H1 (cell line): Measurements from ENCODE around the gene EXTL2. TPM values are rescaled to one million over a fixed set of nuclear protein-coding genes. Genes with fewer than 3 reads are reported as not detected.

Experiments
- HDAC2 ChIP-seq, 2 experiments: fragments of 300-600 bp in 1 of 2; sonication (generic) in 1 of 2; IDR thresholded peaks; 2 replicates each; pipeline ENCODE4 v1.6.1; 2011 to 2012; ENCODE audit warnings: low read depth in 2 of 2, low read length in 2 of 2, mild to moderate bottlenecking in 2 of 2, moderate library complexity in 2 of 2, borderline replicate concordance in 1 of 2, inconsistent platforms in 1 of 2
- KDM4A ChIP-seq: IDR thresholded peaks from one replicate; pipeline ENCODE4 v1.7.1; 2012; ENCODE audit warnings: low read depth, mild to moderate bottlenecking, moderate library complexity, low read length, inconsistent platforms; ENCODE audit not compliant: severe bottlenecking
- PHF8 ChIP-seq: fragments of 200-600 bp; sonication (generic); conservative IDR thresholded peaks from 2 replicates; pipeline ENCODE4 v1.7.1; 2012; ENCODE audit warnings: low read depth, mild to moderate bottlenecking, inconsistent platforms, low read length, moderate library complexity
- POLR2A ChIP-seq, 2 experiments: IDR thresholded peaks; 1 replicate in 1 of 2; 2 replicates in 1 of 2; pipeline ENCODE4 v1.6.1; 2011; ENCODE audit warnings: low read depth in 2 of 2, low read length in 2 of 2, mild to moderate bottlenecking in 2 of 2; ENCODE audit errors: control extremely low read depth in 1 of 2
- RBBP5 ChIP-seq: IDR thresholded peaks from 2 replicates; pipeline ENCODE4 v1.7.1; 2012; ENCODE audit warnings: low read depth, mild to moderate bottlenecking, inconsistent platforms, low read length, moderate library complexity, borderline replicate concordance
- SAP30 ChIP-seq: fragments of 300-600 bp; sonication (generic); IDR thresholded peaks from 2 replicates; pipeline ENCODE4 v1.7.1; 2012; ENCODE audit warnings: low read length, moderate library complexity, mild to moderate bottlenecking, inconsistent platforms; ENCODE audit not compliant: insufficient read depth, insufficient replicate concordance
- SP2 ChIP-seq: IDR thresholded peaks from 2 replicates; pipeline ENCODE4 v1.6.1; 2012; ENCODE audit warnings: mild to moderate bottlenecking, low read length, inconsistent platforms
- TEAD4 ChIP-seq: IDR thresholded peaks from 2 replicates; pipeline ENCODE4 v1.6.1; 2012; ENCODE audit warnings: low read depth, low read length, inconsistent platforms, mixed read lengths
- USF2 ChIP-seq: IDR thresholded peaks from 2 replicates; pipeline ENCODE4 v1.6.1; 2011; ENCODE audit warnings: low read length, improper control_type of control experiment
- polyA plus RNA-seq, 7 experiments: library from polyadenylated mRNA; depleted of rRNA in 3 of 7; stranded (reverse) in 5 of 7; unstranded in 2 of 7; fragments of >200 nt in 5 of 7; fragments of 200-250 nt in 2 of 7; gene quantifications; 1 replicate in 5 of 7; 2 replicates in 1 of 7; 4 replicates in 1 of 7; pipeline versions ENCODE4 v1.2.1 to v1.2.3, GENCODE V29; 2011 to 2013; ENCODE audit warnings: missing spikeins in 2 of 7, mixed read lengths in 2 of 7
- total RNA-seq: library from RNA; stranded (reverse); fragmentation: NEBNext Ultra II Directional; extraction: Animal tissue kit (Norgen Biotek cat#: 25700); gene quantifications from 2 replicates; pipeline ENCODE4 v1.2.1, GENCODE V29; 2021

Gene EXTL2
- total and polyA plus RNA-seq, 2 of the 8 experiments (the other 6 are each of a cell fraction or from before 2014, with no cell fraction given), result 27.1 to 54.7 TPM

GRCh38 chr1:100895540-100896480 lies 1.2 kb upstream of the EXTL2 start, which contains the start of gene SLC30A7 (continued):
- peak; percentile 64 for TF ChIP-seq KDM4A
- TF ChIP-seq POLR2A (IDR thresholded peaks at IDR 0.05; ENCODE audit: control extremely low read depth in 1 of 2, low read depth in 2 of 2, low read length in 2 of 2), result peak; percentile 73 to 87
- peak; percentile 91 for TF ChIP-seq SAP30
- peak; percentile 63 for TF ChIP-seq PHF8
- TF ChIP-seq HDAC2 (IDR thresholded peaks at IDR 0.05; ENCODE audit: borderline replicate concordance in 1 of 2, low read depth in 2 of 2, low read length in 2 of 2), result no peak
- TF ChIP-seq TEAD4, result no peak
- peak; percentile 6; the same call in 1 of the 2 replicates for TF ChIP-seq USF2
- no peak for TF ChIP-seq SP2
- peak; percentile 31; the same call in 1 of the 2 replicates for TF ChIP-seq RBBP5
